ENCODE measurements around the gene CFAP161.

The CFAP161 gene

DNA sequence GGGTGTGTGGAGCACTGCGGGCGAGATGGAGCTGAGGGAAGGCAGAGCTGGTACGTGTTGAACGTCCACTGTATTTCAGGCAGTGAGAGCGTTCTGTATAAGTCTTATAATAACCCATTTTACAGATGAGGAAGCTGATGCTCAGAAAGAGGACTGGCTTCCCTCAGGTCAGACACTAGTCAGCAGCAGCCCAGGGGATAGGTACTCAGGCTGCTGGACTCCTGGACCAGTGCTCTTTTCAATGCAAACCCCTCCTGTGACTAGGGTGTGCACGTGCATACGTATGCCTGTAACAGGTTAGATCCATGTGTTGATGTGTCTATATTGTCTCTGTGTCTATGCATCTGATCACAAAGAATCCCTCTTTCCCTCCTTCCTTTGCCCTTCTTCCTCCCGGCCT, 54.3 kb downstream of the CFAP161 start:
- no peak for TF ChIP-seq PAX5 (IDR thresholded peaks at IDR 0.05; ENCODE audit: insufficient read depth, low read length, severe bottlenecking)
- no peak for TF ChIP-seq POU2F2 (IDR thresholded peaks at IDR 0.05; ENCODE audit: low read depth, low read length)
- TF ChIP-seq POLR2AphosphoS5 (IDR thresholded peaks at IDR 0.05; ENCODE audit: low read depth, low read length) = no peak
- TF ChIP-seq SPI1 (IDR thresholded peaks at IDR 0.05; ENCODE audit: low read depth, low read length) = no peak
- no peak for TF ChIP-seq POLR2A (IDR thresholded peaks at IDR 0.05; ENCODE audit: low read depth, low read length)
- no peak for TF ChIP-seq TAF1 (IDR thresholded peaks at IDR 0.05; ENCODE audit: low read depth, low read length)
- DNase-seq (ENCODE audit: insufficient read length, low spot score) = no peak
- no peak for FAIRE-seq

DNA sequence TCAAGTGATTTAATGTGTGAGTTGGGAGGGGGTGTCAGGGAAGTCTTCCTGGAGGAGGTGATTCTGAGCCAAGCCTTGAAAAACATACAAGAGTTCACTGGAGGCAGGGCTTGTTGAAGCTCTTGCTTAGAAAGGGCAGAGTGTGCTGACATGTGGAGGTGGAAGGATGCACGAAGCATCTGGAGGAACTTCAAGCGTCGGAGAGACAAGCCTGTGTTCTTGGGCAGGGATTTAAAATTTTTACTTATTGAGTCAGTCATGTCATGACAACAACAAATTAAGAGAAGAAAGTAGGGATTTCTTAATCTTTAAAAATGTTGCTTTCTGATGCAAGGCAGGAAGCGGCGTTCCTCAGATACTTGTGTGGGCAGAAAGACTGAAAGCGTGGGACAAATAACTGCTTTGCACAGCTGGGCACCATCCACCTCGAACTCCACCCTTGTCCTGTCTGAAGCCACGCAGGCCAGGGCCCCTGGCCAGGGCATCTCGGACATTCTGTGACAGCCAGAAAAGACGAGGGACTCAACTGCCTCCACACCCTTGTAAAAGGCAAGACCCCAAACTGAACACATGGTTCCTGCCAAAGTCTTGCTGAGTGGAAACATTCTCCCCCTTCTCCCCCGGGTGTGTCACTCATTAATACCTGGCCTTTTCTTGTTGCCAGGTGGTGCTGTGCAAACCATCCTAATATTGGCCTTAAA, 55.7 kb downstream of the CFAP161 start:
- FAIRE-seq = no peak
- DNase-seq (ENCODE audit: insufficient read length, low spot score) = no peak
- TF ChIP-seq TAF1 (IDR thresholded peaks at IDR 0.05; ENCODE audit: low read depth, low read length) = no peak
- no peak for TF ChIP-seq PAX5 (IDR thresholded peaks at IDR 0.05; ENCODE audit: insufficient read depth, low read length, severe bottlenecking)
- no peak for TF ChIP-seq SPI1 (IDR thresholded peaks at IDR 0.05; ENCODE audit: low read depth, low read length)
- no peak for TF ChIP-seq POLR2AphosphoS5 (IDR thresholded peaks at IDR 0.05; ENCODE audit: low read depth, low read length)
- no peak for TF ChIP-seq POU2F2 (IDR thresholded peaks at IDR 0.05; ENCODE audit: low read depth, low read length)
- no peak for TF ChIP-seq POLR2A (IDR thresholded peaks at IDR 0.05; ENCODE audit: low read depth, low read length)

DNA sequence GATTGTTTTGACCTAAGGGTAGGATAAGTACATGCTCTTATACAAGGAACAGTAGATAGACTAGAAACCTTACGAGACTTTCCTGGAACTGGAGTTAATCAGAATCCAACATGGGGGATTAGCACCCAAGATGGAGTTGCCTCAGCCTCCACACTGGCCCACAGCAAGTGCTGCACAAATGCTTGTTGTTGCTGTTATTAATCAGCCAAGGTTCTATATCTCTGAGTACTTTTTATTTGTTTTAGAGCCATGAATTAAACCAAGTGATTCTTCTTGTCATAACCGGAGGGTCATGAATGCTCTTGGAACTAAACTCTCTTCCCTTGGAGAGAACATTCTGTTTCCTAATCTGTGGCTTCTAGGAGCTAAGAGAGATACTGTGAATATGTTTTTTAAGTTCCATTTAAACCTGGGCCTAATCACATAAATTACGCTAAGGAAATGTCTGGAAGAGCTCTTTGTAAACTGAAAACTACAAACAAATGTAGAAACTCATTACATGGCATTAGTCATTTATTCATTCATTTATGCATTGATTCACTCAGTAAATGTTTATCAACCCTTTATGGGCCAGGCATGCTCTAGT, 56.9 kb downstream of the CFAP161 start:
- FAIRE-seq (no peak), DNase-seq (ENCODE audit: insufficient read length, low spot score) (no peak)
- TF ChIP-seq TAF1 (IDR thresholded peaks at IDR 0.05; ENCODE audit: low read depth, low read length) (no peak), POLR2A (IDR thresholded peaks at IDR 0.05; ENCODE audit: low read depth, low read length) (no peak), PAX5 (IDR thresholded peaks at IDR 0.05; ENCODE audit: insufficient read depth, low read length, severe bottlenecking) (no peak), SPI1 (IDR thresholded peaks at IDR 0.05; ENCODE audit: low read depth, low read length) (no peak), POLR2AphosphoS5 (IDR thresholded peaks at IDR 0.05; ENCODE audit: low read depth, low read length) (no peak), POU2F2 (IDR thresholded peaks at IDR 0.05; ENCODE audit: low read depth, low read length) (no peak)

DNA sequence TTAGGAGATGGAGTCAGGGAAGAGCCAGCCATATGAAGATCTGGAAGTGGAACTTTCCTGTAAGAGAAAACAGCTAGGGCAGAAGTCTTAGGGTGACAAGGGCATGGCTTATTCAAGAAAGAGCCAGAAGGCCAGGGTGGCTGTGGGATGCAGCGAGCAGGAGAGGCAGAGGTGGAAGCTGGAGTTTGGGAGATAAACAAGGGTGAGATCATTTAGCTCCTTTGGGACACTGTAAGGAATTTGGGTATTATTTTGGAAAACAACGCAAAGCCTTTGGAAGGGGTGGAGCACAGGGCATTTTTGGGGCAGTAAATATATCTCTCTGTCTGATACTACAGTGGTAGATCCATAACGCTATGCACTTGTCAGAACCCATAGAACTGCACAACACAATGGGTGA, 57.6 kb downstream of the CFAP161 start:
- FAIRE-seq (no peak), DNase-seq (ENCODE audit: insufficient read length, low spot score) (no peak)
- TF ChIP-seq POLR2A (IDR thresholded peaks at IDR 0.05; ENCODE audit: low read depth, low read length) = no peak
- TF ChIP-seq SPI1 (IDR thresholded peaks at IDR 0.05; ENCODE audit: low read depth, low read length) = no peak
- TF ChIP-seq POU2F2 (IDR thresholded peaks at IDR 0.05; ENCODE audit: low read depth, low read length) = no peak
- no peak for TF ChIP-seq TAF1 (IDR thresholded peaks at IDR 0.05; ENCODE audit: low read depth, low read length)
- no peak for TF ChIP-seq POLR2AphosphoS5 (IDR thresholded peaks at IDR 0.05; ENCODE audit: low read depth, low read length)
- TF ChIP-seq PAX5 (IDR thresholded peaks at IDR 0.05; ENCODE audit: insufficient read depth, low read length, severe bottlenecking) = no peak

GRCh38 chr15:81194723-81195122, 60.7 kb downstream of the CFAP161 start:
- TF ChIP-seq POLR2AphosphoS5 (IDR thresholded peaks at IDR 0.05; ENCODE audit: low read depth, low read length) (no peak), TAF1 (IDR thresholded peaks at IDR 0.05; ENCODE audit: low read depth, low read length) (no peak), POU2F2 (IDR thresholded peaks at IDR 0.05; ENCODE audit: low read depth, low read length) (no peak), POLR2A (IDR thresholded peaks at IDR 0.05; ENCODE audit: low read depth, low read length) (no peak), SPI1 (IDR thresholded peaks at IDR 0.05; ENCODE audit: low read depth, low read length) (no peak), PAX5 (IDR thresholded peaks at IDR 0.05; ENCODE audit: insufficient read depth, low read length, severe bottlenecking) (no peak)
- DNase-seq (ENCODE audit: insufficient read length, low spot score) = no peak
- no peak for FAIRE-seq

- DNase-seq (ENCODE audit: insufficient read length, low spot score) (no peak), FAIRE-seq (no peak)
- TF ChIP-seq POLR2AphosphoS5 (IDR thresholded peaks at IDR 0.05; ENCODE audit: low read depth, low read length) (no peak), TAF1 (IDR thresholded peaks at IDR 0.05; ENCODE audit: low read depth, low read length) (no peak), SPI1 (IDR thresholded peaks at IDR 0.05; ENCODE audit: low read depth, low read length) (no peak), POLR2A (IDR thresholded peaks at IDR 0.05; ENCODE audit: low read depth, low read length) (no peak), PAX5 (IDR thresholded peaks at IDR 0.05; ENCODE audit: insufficient read depth, low read length, severe bottlenecking) (no peak), POU2F2 (IDR thresholded peaks at IDR 0.05; ENCODE audit: low read depth, low read length) (no peak)
Observed at GRCh38 chr15:81195339-81195864, 61.3 kb downstream of the CFAP161 start.

- TF ChIP-seq PAX5 (IDR thresholded peaks at IDR 0.05; ENCODE audit: insufficient read depth, low read length, severe bottlenecking) (no peak), POLR2A (IDR thresholded peaks at IDR 0.05; ENCODE audit: low read depth, low read length) (no peak), POU2F2 (IDR thresholded peaks at IDR 0.05; ENCODE audit: low read depth, low read length) (no peak), SPI1 (IDR thresholded peaks at IDR 0.05; ENCODE audit: low read depth, low read length) (no peak), TAF1 (IDR thresholded peaks at IDR 0.05; ENCODE audit: low read depth, low read length) (no peak)
- no peak for FAIRE-seq
- no peak for DNase-seq (ENCODE audit: insufficient read length, low spot score)
Observed at GRCh38 chr15:81196576-81197254, 62.6 kb downstream of the CFAP161 start, which contains the start of gene IL16. TSS of gene IL16 (plus strand) at chr15:81196879. CDS start at chr15:81225400, 28,521 bp downstream.

DNA sequence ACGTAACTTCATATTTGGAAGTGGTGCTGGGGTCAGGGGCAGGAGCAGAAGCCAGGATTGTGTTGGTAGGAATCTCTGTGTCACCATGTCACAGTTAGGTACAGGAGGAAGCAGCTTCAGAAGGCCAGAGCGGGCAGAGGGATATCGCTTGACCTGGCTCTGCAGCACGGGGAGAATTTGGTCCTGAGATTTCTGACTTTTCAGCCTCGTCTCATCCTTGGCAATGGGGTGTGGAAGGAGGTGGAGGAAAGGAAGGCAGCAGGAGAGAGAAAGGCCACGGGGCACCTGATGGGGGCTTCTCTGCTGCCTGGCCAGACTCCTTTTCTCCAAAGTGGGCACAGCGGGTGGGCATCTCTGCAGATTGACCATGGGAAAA, 63.2 kb downstream of the CFAP161 start:
- DNase-seq (ENCODE audit: insufficient read length, low spot score) (no peak), FAIRE-seq (no peak)
- TF ChIP-seq PAX5 (IDR thresholded peaks at IDR 0.05; ENCODE audit: insufficient read depth, low read length, severe bottlenecking) (no peak), POU2F2 (IDR thresholded peaks at IDR 0.05; ENCODE audit: low read depth, low read length) (no peak), POLR2AphosphoS5 (IDR thresholded peaks at IDR 0.05; ENCODE audit: low read depth, low read length) (no peak), SPI1 (IDR thresholded peaks at IDR 0.05; ENCODE audit: low read depth, low read length) (no peak), POLR2A (IDR thresholded peaks at IDR 0.05; ENCODE audit: low read depth, low read length) (no peak), TAF1 (IDR thresholded peaks at IDR 0.05; ENCODE audit: low read depth, low read length) (no peak)
